Calu3 (cell line): ENCODE results near the gene STK39. TPM values are rescaled to one million over a fixed set of nuclear protein-coding genes. Genes with fewer than 3 reads are reported as not detected.

ENCODE experiments used
- BruUV-seq: library from RNA; stranded (reverse); fragments of 400-500 nt; replicated peaks from 2 replicates; lab custom pipeline; 2021; lab: Mats Ljungman, UMichigan
- CTCF ChIA-PET: fragments of 300-600 bp; sonication (Branson Sonifier 250); formaldehyde crosslinking; loops from one replicate; lab custom pipeline; 2022; ENCODE audit warnings: antibody characterized with exemption; lab: Charles Lee
- DNase-seq: peaks from one replicate; pipeline ENCODE4 v3.0.0; 2022
- H3K27ac Mint-ChIP-seq: one replicate; pipeline ENCODE4 v1.8.0; 2022; ENCODE audit warnings: mixed read lengths; ENCODE audit not compliant: unreplicated experiment
- H3K27me3 Mint-ChIP-seq: one replicate; pipeline ENCODE4 v1.8.0; 2022; ENCODE audit warnings: mixed read lengths; ENCODE audit not compliant: unreplicated experiment
- H3K36me3 Mint-ChIP-seq: one replicate; pipeline ENCODE4 v1.8.0; 2022; ENCODE audit warnings: mild to moderate bottlenecking, moderate library complexity, mixed read lengths; ENCODE audit not compliant: insufficient read depth, unreplicated experiment
- H3K4me1 Mint-ChIP-seq: one replicate; pipeline ENCODE4 v1.8.0; 2022; ENCODE audit warnings: mild to moderate bottlenecking, low read depth, mixed read lengths; ENCODE audit not compliant: unreplicated experiment
- H3K4me3 Mint-ChIP-seq: one replicate; pipeline ENCODE4 v1.8.0; 2022; ENCODE audit warnings: mild to moderate bottlenecking, low read depth, moderate library complexity, mixed read lengths; ENCODE audit not compliant: unreplicated experiment
- H3K9me3 Mint-ChIP-seq: one replicate; pipeline ENCODE4 v1.8.0; 2022; ENCODE audit warnings: low read depth, mixed read lengths; ENCODE audit not compliant: unreplicated experiment
- CTCF ChIP-seq: fragments of 200-600 bp; IDR thresholded peaks from one replicate; pipeline ENCODE4 v1.8.0; 2022; ENCODE audit warnings: antibody characterized with exemption; ENCODE audit not compliant: unreplicated experiment
- intact Hi-C: fragments of 100-400 bp; cut with micrococcal nuclease; formaldehyde crosslinking; loops from one replicate; pipeline ENCODE4 v1.10.0; 2022; ENCODE audit not compliant: unreplicated experiment
- total RNA-seq: library from RNA; stranded (reverse); gene quantifications from 2 replicates; pipeline ENCODE4 v1.2.3, GENCODE V29; 2022

STK39 gene
- total RNA-seq, 1 experiment from 2014 or later: 110 TPM

GRCh38 chr2:167925758-167926157, 321.6 kb downstream of the STK39 start:
- Mint-ChIP-seq H3K4me3 (no peak overlapping the region), H3K27me3 (peaks cover 22% of the 10 kb centered on the region), H3K9me3 (no peaks in the 10 kb centered on the region), H3K4me1 (peaks cover 11% of the 10 kb centered on the region), H3K27ac (no peak overlapping the region), H3K36me3 (no peaks in the 10 kb centered on the region)
- no peak for TF ChIP-seq CTCF
- intact Hi-C loops: no loop called here
- CTCF ChIA-PET: no interaction called here
- no peak for DNase-seq
- BruUV-seq: no TSS peak

- Mint-ChIP-seq H3K4me1 (peaks cover 11% of the 10 kb centered on the region), H3K36me3 (no peaks in the 10 kb centered on the region), H3K27ac (no peak overlapping the region), H3K9me3 (no peaks in the 10 kb centered on the region), H3K27me3 (peaks cover 16% of the 10 kb centered on the region), H3K4me3 (no peak overlapping the region)
- intact Hi-C loops: no loop called here
- no peak for DNase-seq
- BruUV-seq: no TSS peak
- CTCF ChIA-PET: no interaction called here
- no peak for TF ChIP-seq CTCF
Observed at GRCh38 chr2:167924556-167924955, 322.8 kb downstream of the STK39 start.

- Mint-ChIP-seq H3K36me3 (no peaks in the 10 kb centered on the region), H3K9me3 (no peaks in the 10 kb centered on the region), H3K4me1 (no peaks in the 10 kb centered on the region), H3K27ac (no peak overlapping the region), H3K27me3 (no peaks in the 10 kb centered on the region), H3K4me3 (no peak overlapping the region)
- BruUV-seq: no TSS peak
- DNase-seq: no peak
- CTCF ChIA-PET: no interaction called here
- intact Hi-C loops: no loop called here
- no peak for TF ChIP-seq CTCF
Observed at GRCh38 chr2:167916756-167917155, 330.6 kb downstream of the STK39 start.

- Mint-ChIP-seq H3K9me3 (no peaks in the 10 kb centered on the region), H3K27ac (no peak overlapping the region), H3K4me1 (no peaks in the 10 kb centered on the region), H3K27me3 (no peaks in the 10 kb centered on the region), H3K4me3 (no peak overlapping the region), H3K36me3 (no peaks in the 10 kb centered on the region)
- no TSS peak for BruUV-seq
- TF ChIP-seq CTCF: no peak
- intact Hi-C loops: no loop called here
- no peak for DNase-seq
- CTCF ChIA-PET: no interaction called here
Observed at GRCh38 chr2:167914969-167915368, 332.4 kb downstream of the STK39 start.
